Stimulated activated CD8-positive, alpha-beta memory T cell treated with anti-CD3 and anti-CD28 coated beads, Interleukin-7, amount 100 ng/mL, for 1 hour (primary cell): ENCODE data around the gene RASGRP1.
A peak's percentile ranks its signal among the peaks of the same experiment; 100 is the strongest.

ENCODE experiments used
- DNase-seq, 2 donors: peaks; one replicate each; pipeline ENCODE4 v3.0.0-alpha.2; 2020; ENCODE audit warnings: low read depth in 2 of 2

Gene RASGRP1

DNA sequence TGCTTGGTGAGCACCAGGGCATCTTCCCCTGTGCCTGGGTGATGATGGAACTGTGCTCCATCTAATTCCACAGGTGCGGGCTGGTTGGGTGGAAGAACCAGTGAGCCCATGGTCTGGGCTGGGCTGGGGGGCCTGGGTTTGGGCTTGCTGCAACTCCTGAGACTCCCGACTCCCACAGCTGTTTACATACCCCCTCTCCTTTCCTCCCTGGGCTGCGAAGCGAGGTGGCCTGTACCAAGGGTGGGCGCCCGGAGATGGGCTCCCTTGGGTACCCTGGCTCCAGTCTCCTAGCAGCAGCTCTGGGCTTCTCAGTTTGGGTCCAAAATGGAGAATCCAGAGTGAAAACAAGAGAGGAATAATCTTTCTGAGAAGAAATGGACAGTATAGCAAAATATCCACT, 105.1 kb downstream of the RASGRP1 start:
- no peak for DNase-seq

DNA sequence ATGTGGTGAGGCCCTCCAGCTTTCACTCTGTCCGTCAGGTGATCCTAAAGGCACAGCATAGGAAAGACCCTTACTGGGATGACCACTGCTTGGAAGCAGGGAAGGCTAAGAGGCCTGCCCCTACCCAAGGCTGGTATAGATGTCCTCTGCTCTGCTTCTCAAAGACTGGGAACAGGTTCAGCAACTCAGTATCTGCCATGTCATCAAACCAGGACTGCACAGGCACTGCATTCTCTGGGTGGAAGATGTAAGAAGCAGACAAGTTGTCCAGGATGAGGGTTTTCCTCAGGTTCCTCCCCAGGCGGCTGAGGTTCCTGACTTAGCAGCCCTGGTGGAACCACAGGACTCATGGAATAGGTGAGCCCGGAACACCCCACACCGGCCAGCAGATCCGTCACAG, 106.0 kb downstream of the RASGRP1 start:
- DNase-seq = no peak

DNA sequence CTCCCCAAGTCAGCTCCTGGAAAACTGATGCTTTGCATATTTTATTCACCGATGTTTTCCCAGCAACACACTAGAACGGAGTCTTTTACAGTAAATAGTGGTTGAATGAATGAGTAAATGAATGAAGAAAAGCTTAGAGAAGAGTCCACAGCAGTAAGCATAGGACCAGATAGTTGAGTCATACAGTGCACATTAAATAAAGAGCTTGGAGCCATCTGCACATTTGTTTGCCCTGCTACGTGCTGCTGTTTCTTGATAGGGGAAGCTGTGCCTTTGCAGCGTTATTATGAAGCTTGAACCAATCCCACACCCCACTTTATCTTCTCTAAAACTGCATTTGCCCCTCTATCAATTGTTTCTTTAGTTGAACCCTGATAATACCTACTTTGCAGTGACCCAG, 109.5 kb downstream of the RASGRP1 start:
- DNase-seq = no peak

DNA sequence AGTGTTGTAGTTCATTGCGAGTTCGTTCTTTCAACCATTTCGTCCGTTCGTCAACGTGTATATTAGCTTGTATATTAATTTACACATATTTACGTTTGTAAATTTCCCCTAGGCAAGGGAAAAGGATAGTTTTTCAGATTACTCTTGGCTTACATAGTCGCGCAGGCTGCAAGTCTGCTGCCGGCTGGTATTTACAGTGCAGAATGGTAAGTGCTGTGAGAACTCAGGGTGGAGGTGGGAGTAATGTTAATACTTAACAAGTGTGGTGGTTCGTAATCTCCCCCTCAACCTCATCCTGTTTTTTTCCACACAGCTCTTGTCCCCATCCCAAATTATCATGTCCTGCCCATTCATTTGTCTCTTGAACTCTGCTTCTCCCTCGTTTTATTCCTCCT, 109.9 kb downstream of the RASGRP1 start:
- DNase-seq = no peak

DNA sequence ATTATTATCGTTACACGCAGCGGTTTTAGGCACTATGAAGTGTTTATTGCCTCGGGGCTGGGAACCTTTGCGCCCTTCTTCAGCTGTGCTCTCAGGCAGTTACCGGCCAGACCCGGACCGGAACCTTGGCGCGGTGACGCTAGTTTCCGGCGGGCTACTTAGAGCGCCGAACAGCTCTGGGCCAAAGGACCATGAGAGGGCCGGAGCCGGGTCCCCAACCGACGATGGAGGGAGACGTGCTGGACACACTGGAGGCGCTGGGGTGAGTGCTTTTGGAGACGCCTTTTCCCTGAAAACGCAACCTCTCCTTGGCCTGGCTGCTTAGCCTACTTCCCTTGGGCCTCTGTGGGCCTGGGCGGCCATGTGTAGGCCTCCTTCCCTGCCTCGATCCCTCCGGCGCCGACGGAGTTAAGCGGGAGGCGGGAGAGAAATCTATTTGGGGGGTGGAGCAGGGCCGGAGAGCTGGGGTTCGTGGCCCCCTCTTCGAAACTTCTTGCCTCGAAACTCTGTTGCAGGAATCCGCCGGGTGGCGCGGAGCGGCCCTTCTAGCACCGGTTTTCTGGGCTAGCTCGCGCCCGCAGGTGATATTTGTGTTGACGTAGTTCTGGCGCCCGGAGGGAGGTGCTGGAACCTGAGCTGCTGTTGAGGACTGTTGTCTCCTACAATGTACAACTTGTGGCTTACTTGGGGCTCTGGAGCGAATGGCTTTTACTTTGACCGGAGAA, 110.5 kb downstream of the RASGRP1 start, which contains the start of gene FAM98B:
Gene FAM98B (plus strand): TSS at position 157 of the 725 bp plus-strand sequence. CDS start 35 bp downstream, at position 192.
- peak; percentile 79 to 81 for DNase-seq

DNA sequence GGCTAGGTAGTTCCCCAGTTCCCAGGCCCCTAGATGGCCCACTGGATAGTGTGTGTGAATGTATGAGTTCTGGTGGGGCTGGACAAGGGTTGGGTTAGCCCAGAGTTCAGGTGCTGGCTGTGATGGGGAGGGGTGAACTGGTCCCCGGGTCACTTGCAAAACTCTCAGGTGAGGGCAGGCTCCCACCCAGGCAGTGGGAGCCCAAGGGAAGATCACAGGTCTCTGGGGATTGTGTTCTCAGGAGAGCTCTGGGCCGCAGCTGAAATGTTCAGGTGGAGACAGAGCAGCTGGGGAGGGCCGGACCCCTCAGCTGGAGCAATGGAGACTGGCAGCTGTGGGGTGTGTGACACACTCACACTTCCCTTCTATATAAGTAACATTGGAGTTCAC, 123.5 kb downstream of the RASGRP1 start:
- DNase-seq = no peak

DNA sequence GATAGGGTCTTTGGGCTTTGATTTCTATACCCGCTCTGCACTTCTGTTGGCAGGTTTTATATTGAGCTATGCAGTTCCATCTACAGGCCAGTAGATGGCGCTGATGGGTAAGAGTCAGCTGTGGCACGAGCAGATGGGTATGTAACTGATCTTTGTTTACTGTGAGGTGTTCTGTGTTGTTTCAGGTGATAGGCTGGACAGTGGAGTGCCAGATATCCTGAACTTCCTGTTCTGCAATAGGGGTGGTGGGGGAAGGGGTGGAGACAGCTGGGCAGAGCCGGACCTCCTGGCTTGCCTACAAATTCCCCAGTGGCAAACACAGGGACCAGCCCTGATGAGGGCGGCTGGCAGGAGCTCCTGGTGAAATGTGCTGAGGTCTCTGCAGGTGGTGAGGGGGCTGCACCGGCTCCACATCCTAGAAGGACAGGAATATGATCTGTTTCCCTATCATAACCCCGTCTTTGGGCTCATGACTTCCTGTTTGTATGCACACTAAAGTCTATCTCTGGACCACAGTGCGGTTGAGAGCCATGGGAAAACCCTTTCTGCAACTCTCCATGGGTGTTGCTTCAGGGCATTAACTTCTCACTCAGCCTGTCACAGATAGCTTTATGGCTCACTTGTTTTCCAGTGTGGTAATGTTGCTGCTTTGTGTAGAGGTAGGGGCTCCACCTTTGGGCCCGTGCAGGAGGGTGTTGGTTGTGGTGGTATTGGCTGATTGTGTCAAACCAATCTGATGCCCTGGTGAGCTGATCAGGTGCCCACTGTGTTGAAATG, 124.1 kb downstream of the RASGRP1 start:
- DNase-seq = peak; percentile 15 to 22
